Mesenchymal stem cell (in vitro differentiated cells and primary cell): ENCODE results near the gene FNDC3B.

Experiments used
- DNase-seq: peaks from one replicate; pipeline ENCODE4 v3.0.0-alpha.2; 2013
- H2AFZ ChIP-seq: one replicate; pipeline ENCODE4 v1.6.1; 2013; ENCODE audit warnings: low read depth, mild to moderate bottlenecking, control low read depth, inconsistent platforms, low read length, moderate library complexity
- H2AK5ac ChIP-seq: 2 replicates; pipeline ENCODE4 v1.6.1; 2013; ENCODE audit warnings: low read length, moderate library complexity, mild to moderate bottlenecking, inconsistent platforms; ENCODE audit not compliant: severe bottlenecking
- H2BK120ac ChIP-seq: one replicate; pipeline ENCODE4 v1.6.1; 2013; ENCODE audit warnings: low read depth, mild to moderate bottlenecking, inconsistent platforms, low read length, moderate library complexity
- H2BK12ac ChIP-seq, 2 experiments: one replicate each; pipeline ENCODE4 v1.6.1; 2013; ENCODE audit warnings: inconsistent platforms in 2 of 2, low read length in 2 of 2, mild to moderate bottlenecking in 2 of 2, moderate library complexity in 2 of 2, control low read depth in 1 of 2
- H2BK15ac ChIP-seq: one replicate; pipeline ENCODE4 v1.6.1; 2013; ENCODE audit warnings: mild to moderate bottlenecking, low read depth, inconsistent platforms; ENCODE audit not compliant: poor library complexity, severe bottlenecking
- H2BK5ac ChIP-seq: 2 replicates; pipeline ENCODE4 v1.6.1; 2013; ENCODE audit warnings: low read depth, mild to moderate bottlenecking, low read length, control low read depth, inconsistent platforms; ENCODE audit not compliant: poor library complexity, severe bottlenecking
- H3K14ac ChIP-seq, 2 experiments: one replicate each; pipeline ENCODE4 v1.6.1; 2013; ENCODE audit warnings: inconsistent platforms in 2 of 2, low read length in 2 of 2, control low read depth in 1 of 2, mild to moderate bottlenecking in 1 of 2, moderate library complexity in 1 of 2
- H3K18ac ChIP-seq, 2 experiments: one replicate each; pipeline ENCODE4 v1.6.1; 2013; ENCODE audit warnings: inconsistent platforms in 2 of 2, low read length in 2 of 2, control low read depth in 1 of 2, low read depth in 1 of 2, mild to moderate bottlenecking in 1 of 2
- H3K23ac ChIP-seq, 2 experiments: one replicate each; pipeline ENCODE4 v1.6.1; 2013; ENCODE audit warnings: inconsistent platforms in 2 of 2, low read length in 2 of 2, mild to moderate bottlenecking in 2 of 2, moderate library complexity in 2 of 2, control low read depth in 1 of 2
- H3K27ac ChIP-seq: 2 replicates; pipeline ENCODE4 v1.5.1; 2013; ENCODE audit warnings: mild to moderate bottlenecking, moderate library complexity, low read length, control low read depth, inconsistent platforms; ENCODE audit not compliant: poor library complexity, severe bottlenecking
- H3K27me3 ChIP-seq, 2 experiments: 2 replicates each; pipeline versions ENCODE4 v1.6.1 to v1.7.0; 2013; ENCODE audit warnings: low read length in 2 of 2, mild to moderate bottlenecking in 2 of 2, moderate library complexity in 2 of 2, control low read depth in 1 of 2, inconsistent platforms in 1 of 2; ENCODE audit not compliant: control insufficient read depth in 1 of 2, insufficient read depth in 1 of 2
- H3K36me3 ChIP-seq, 2 experiments: 2 replicates each; pipeline versions ENCODE4 v1.6.1 to v1.7.0; 2013; ENCODE audit warnings: low read length in 2 of 2, control low read depth in 1 of 2, inconsistent platforms in 1 of 2, low read depth in 1 of 2, mild to moderate bottlenecking in 1 of 2; ENCODE audit not compliant: insufficient read depth in 2 of 2, control insufficient read depth in 1 of 2
- H3K4ac ChIP-seq, 2 experiments: one replicate each; pipeline ENCODE4 v1.6.1; 2013; ENCODE audit warnings: inconsistent platforms in 2 of 2, low read length in 2 of 2, mild to moderate bottlenecking in 2 of 2, moderate library complexity in 2 of 2, control low read depth in 1 of 2, low read depth in 1 of 2
- H3K4me1 ChIP-seq: 2 replicates; pipeline ENCODE4 v1.6.1; 2013; ENCODE audit warnings: low read depth, low read length, control low read depth; ENCODE audit not compliant: control insufficient read depth, insufficient read depth
- H3K4me2 ChIP-seq: 2 replicates; pipeline ENCODE4 v1.6.1; 2013; ENCODE audit warnings: low read length, mild to moderate bottlenecking, inconsistent platforms; ENCODE audit not compliant: poor library complexity, severe bottlenecking
- H3K4me3 ChIP-seq, 2 experiments: 2 replicates each; pipeline versions ENCODE4 v1.5.1 to v1.7.0; 2013; ENCODE audit warnings: low read length in 2 of 2, mild to moderate bottlenecking in 2 of 2, control low read depth in 1 of 2, low read depth in 1 of 2; ENCODE audit not compliant: insufficient read depth in 1 of 2
- H3K79me1 ChIP-seq: replicated peaks from 2 replicates; pipeline ENCODE4 v1.6.1; 2013; ENCODE audit warnings: mild to moderate bottlenecking, control low read depth, low read length, inconsistent platforms; ENCODE audit not compliant: poor library complexity, severe bottlenecking
- H3K9ac ChIP-seq: 2 replicates; pipeline ENCODE4 v1.7.0; 2013; ENCODE audit warnings: mild to moderate bottlenecking, low read length, moderate library complexity
- H3K9me3 ChIP-seq: 2 replicates; pipeline ENCODE4 v1.7.0; 2013; ENCODE audit warnings: mild to moderate bottlenecking, low read length; ENCODE audit not compliant: control insufficient read depth
- H4K8ac ChIP-seq: one replicate; pipeline ENCODE4 v1.6.1; 2013; ENCODE audit warnings: inconsistent platforms, mild to moderate bottlenecking, low read length, moderate library complexity
- H4K91ac ChIP-seq: one replicate; pipeline ENCODE4 v1.6.1; 2013; ENCODE audit warnings: mild to moderate bottlenecking, low read length, inconsistent platforms
- WGBS: methylation state at CpG from one replicate; pipeline ENCODE4 v1.1.7; 2013; ENCODE audit warnings: mixed read lengths; 5-methylcytosine and 5-hydroxymethylcytosine counted together

FNDC3B gene

DNA sequence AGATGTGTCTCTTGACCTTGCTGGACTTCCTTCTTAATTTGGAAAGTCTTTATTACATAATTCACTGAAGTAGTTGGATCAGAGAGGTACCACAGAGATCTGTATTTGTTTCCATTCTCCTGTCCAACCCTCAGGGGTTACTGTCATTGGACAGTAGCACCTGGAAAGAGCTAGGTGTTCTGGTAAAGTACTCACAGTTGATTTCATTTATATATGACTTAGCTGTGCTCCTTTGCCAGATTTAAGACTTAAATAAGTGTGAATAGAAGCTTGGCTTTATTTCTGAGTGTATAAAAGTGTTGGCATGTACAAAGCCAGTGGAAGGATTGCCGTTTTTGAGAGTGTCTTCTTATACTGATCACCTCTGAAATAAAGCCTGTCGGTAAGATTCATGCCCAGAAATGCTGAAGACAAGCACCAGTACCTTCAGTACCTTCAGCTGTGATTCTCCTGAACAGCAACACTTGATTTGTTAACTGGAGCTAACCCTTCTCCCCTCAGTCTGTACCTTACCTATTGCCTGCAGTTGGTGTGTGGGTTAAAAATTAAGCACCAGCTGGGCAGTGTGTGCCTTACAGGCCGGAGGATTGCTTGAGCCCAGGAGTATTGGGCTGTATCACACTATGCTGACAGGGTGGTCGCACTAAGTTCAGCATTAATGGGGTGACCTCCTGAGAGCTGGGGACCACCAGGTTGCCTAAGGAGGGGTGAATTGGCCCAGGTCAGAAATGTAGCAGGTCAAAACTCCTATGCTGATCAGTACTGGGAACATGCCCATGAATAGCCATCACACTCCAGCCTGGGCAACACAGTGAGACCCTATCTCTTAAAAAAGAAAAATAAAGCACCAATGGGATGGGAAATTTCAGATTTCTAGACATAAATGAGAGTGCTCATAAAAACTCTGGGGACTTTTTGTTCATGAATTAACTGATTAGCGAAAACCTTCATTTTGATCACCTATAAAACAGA is 197.7 kb downstream of the FNDC3B start:
- WGBS: 95% methylated on average over 4 of the region's 5 CpGs
- H3K18ac ChIP-seq: no peak overlapping the region

GRCh38 chr3:172238188-172238587 is 198.8 kb downstream of the FNDC3B start:
- Histone ChIP-seq H2BK12ac (no peak overlapping the region), H3K4ac (no peak overlapping the region), H4K8ac (no peak overlapping the region), H3K4me1 (peaks cover 6% of the 10 kb centered on the region), H2AK5ac (no peak overlapping the region), H2AFZ (no peak overlapping the region), H3K9ac (no peak overlapping the region), H3K14ac (no peak overlapping the region), H3K4me3 (no peak overlapping the region), H2BK5ac (no peak overlapping the region), H3K27ac (no peak overlapping the region), H4K91ac (no peak overlapping the region), H3K36me3 (peaks cover 8 to 64% of the 10 kb centered on the region in 2 experiments), H3K23ac (no peak overlapping the region), H3K18ac (no peak overlapping the region), H3K79me1 (peaks cover 37% of the 10 kb centered on the region), H3K4me2 (no peak overlapping the region), H2BK15ac (no peak overlapping the region), H3K27me3 (no peaks in the 10 kb centered on the region), H2BK120ac (no peak overlapping the region), H3K9me3 (peaks cover 8% of the 10 kb centered on the region)
- no peak for DNase-seq
- WGBS: 100% methylated on average over 2 of the region's 4 CpGs

More for the DNA sequence above, 197.7 kb downstream of the FNDC3B start:
- no peak overlapping the region for H2BK15ac ChIP-seq
- no peak overlapping the region for H3K4me2 ChIP-seq
- no peak overlapping the region for H2AK5ac ChIP-seq
- no peak overlapping the region for H4K91ac ChIP-seq
- DNase-seq: no peak
- peak overlapping the region; percentile 81 for H4K8ac ChIP-seq
- H2BK5ac ChIP-seq: no peak overlapping the region
- no peak overlapping the region for H2AFZ ChIP-seq
- H3K9ac ChIP-seq: no peak overlapping the region
- no peaks in the 10 kb centered on the region for H3K27me3 ChIP-seq
- H3K14ac ChIP-seq: no peak overlapping the region
- no peak overlapping the region for H3K4me3 ChIP-seq
- no peak overlapping the region for H3K27ac ChIP-seq
- H3K36me3 ChIP-seq: peaks cover 2 to 61% of the 10 kb centered on the region in 2 experiments
- peaks cover 6% of the 10 kb centered on the region for H3K4me1 ChIP-seq
- no peak overlapping the region for H2BK12ac ChIP-seq
- peaks cover 3% of the 10 kb centered on the region for H3K9me3 ChIP-seq
- no peak overlapping the region for H3K23ac ChIP-seq
- no peak overlapping the region for H2BK120ac ChIP-seq
- H3K4ac ChIP-seq: peak overlapping the region in 1 of 2 experiments; percentile 47
- peaks cover 30% of the 10 kb centered on the region for H3K79me1 ChIP-seq

- Histone ChIP-seq H3K4me3 (no peak overlapping the region), H2BK5ac (no peak overlapping the region), H2BK15ac (no peak overlapping the region), H3K4me1 (peaks cover 6% of the 10 kb centered on the region), H4K91ac (no peak overlapping the region), H2AK5ac (no peak overlapping the region), H4K8ac (peak overlapping the region; percentile 75), H2AFZ (no peak overlapping the region), H3K9me3 (peaks cover 8% of the 10 kb centered on the region), H3K79me1 (peaks cover 31% of the 10 kb centered on the region), H3K36me3 (peaks cover 8 to 64% of the 10 kb centered on the region in 2 experiments), H3K4ac (peak overlapping the region in 1 of 2 experiments; percentile 1), H3K27me3 (no peaks in the 10 kb centered on the region), H3K27ac (peak overlapping the region; percentile 7), H3K4me2 (no peak overlapping the region), H3K9ac (no peak overlapping the region), H3K18ac (peak overlapping the region in 1 of 2 experiments; percentile 30), H2BK12ac (no peak overlapping the region), H3K23ac (no peak overlapping the region), H3K14ac (no peak overlapping the region), H2BK120ac (no peak overlapping the region)
- WGBS: 88% methylated on average over 3 of the region's 3 CpGs
- DNase-seq: no peak
Measured at GRCh38 chr3:172239218-172239790, 199.9 kb downstream of the FNDC3B start.

GRCh38 chr3:172241405-172241804 is 202.0 kb downstream of the FNDC3B start:
- Histone ChIP-seq H3K27me3 (no peaks in the 10 kb centered on the region), H3K79me1 (peaks cover 29% of the 10 kb centered on the region), H4K8ac (no peak overlapping the region), H2AK5ac (no peak overlapping the region), H3K4ac (no peak overlapping the region), H3K9ac (no peak overlapping the region), H2BK5ac (no peak overlapping the region), H2BK120ac (no peak overlapping the region), H3K36me3 (peaks cover 8 to 61% of the 10 kb centered on the region in 2 experiments), H3K27ac (no peak overlapping the region), H2BK15ac (no peak overlapping the region), H3K23ac (no peak overlapping the region), H4K91ac (no peak overlapping the region), H2AFZ (no peak overlapping the region), H3K9me3 (peaks cover 8% of the 10 kb centered on the region), H3K4me3 (no peak overlapping the region), H3K4me2 (no peak overlapping the region), H3K4me1 (peaks cover 7% of the 10 kb centered on the region), H2BK12ac (no peak overlapping the region), H3K14ac (no peak overlapping the region), H3K18ac (no peak overlapping the region)
- WGBS: 92% methylated on average over 1 of the region's 1 CpG
- no peak for DNase-seq
